HFFc6 (cell line): ENCODE results near the gene CCDC12. TPM values are rescaled to one million over a fixed set of nuclear protein-coding genes. Genes with fewer than 3 reads are reported as not detected.
A peak's percentile ranks its signal among the peaks of the same experiment; 100 is the strongest.

Experiments
- DNase-seq: peaks from one replicate; pipeline ENCODE4 v3.0.0-alpha.2; 2018
- H3K27ac Mint-ChIP-seq: 2 replicates; pipeline ENCODE4 v1.8.0; 2020; ENCODE audit warnings: mild to moderate bottlenecking, mixed read lengths
- H3K27me3 Mint-ChIP-seq: 2 replicates; pipeline ENCODE4 v1.8.0; 2021; ENCODE audit warnings: mild to moderate bottlenecking, moderate library complexity, mixed read lengths; ENCODE audit not compliant: insufficient read depth
- H3K36me3 Mint-ChIP-seq: 2 replicates; pipeline ENCODE4 v1.8.0; 2021; ENCODE audit warnings: low read depth, mixed read lengths
- H3K4me1 Mint-ChIP-seq: 2 replicates; pipeline ENCODE4 v1.8.0; 2020; ENCODE audit warnings: low read depth, mixed read lengths
- H3K4me3 Mint-ChIP-seq: 2 replicates; pipeline ENCODE4 v1.8.0; 2020; ENCODE audit warnings: mild to moderate bottlenecking, moderate library complexity, mixed read lengths
- H3K9me3 Mint-ChIP-seq: 2 replicates; pipeline ENCODE4 v1.8.0; 2020; ENCODE audit warnings: mild to moderate bottlenecking, mixed read lengths
- CTCF ChIP-seq: fragments of 200-600 bp; sonication (generic); IDR thresholded peaks from 2 replicates; pipeline ENCODE4 v1.5.0; 2021; ENCODE audit warnings: antibody characterized with exemption, mild to moderate bottlenecking
- total RNA-seq, 6 experiments: library from RNA; stranded (reverse); fragmentation: NEBNext Ultra II Directional; extraction: Animal tissue kit (Norgen Biotek cat#: 25700); gene quantifications; 2 replicates in 1 of 6; 3 replicates in 5 of 6; pipeline ENCODE4 v1.2.3, GENCODE V29; 2021

CCDC12 gene
- total RNA-seq, 6 experiments from 2014 or later = 21.3 to 27.9 (median 27.2) TPM

GRCh38 chr3:46984591-46985459 lies 8.3 kb upstream of the CCDC12 start:
- no peaks in the 10 kb centered on the region for H3K4me1 Mint-ChIP-seq
- H3K4me3 Mint-ChIP-seq = no peak overlapping the region
- no peak overlapping the region for H3K27ac Mint-ChIP-seq
- no peak for DNase-seq
- peaks cover 2% of the 10 kb centered on the region for H3K27me3 Mint-ChIP-seq
- no peaks in the 10 kb centered on the region for H3K36me3 Mint-ChIP-seq
- H3K9me3 Mint-ChIP-seq = no peaks in the 10 kb centered on the region
- no peak for TF ChIP-seq CTCF

GRCh38 chr3:46982546-46982945 lies 6.0 kb upstream of the CCDC12 start:
- H3K4me3 Mint-ChIP-seq = no peak overlapping the region
- H3K4me1 Mint-ChIP-seq = peaks cover 13% of the 10 kb centered on the region
- no peaks in the 10 kb centered on the region for H3K36me3 Mint-ChIP-seq
- DNase-seq = no peak
- H3K27ac Mint-ChIP-seq = no peak overlapping the region
- no peak for TF ChIP-seq CTCF
- no peaks in the 10 kb centered on the region; the same call in 1 of the 2 replicates for H3K9me3 Mint-ChIP-seq
- no peaks in the 10 kb centered on the region; the same call in 1 of the 2 replicates for H3K27me3 Mint-ChIP-seq

DNA sequence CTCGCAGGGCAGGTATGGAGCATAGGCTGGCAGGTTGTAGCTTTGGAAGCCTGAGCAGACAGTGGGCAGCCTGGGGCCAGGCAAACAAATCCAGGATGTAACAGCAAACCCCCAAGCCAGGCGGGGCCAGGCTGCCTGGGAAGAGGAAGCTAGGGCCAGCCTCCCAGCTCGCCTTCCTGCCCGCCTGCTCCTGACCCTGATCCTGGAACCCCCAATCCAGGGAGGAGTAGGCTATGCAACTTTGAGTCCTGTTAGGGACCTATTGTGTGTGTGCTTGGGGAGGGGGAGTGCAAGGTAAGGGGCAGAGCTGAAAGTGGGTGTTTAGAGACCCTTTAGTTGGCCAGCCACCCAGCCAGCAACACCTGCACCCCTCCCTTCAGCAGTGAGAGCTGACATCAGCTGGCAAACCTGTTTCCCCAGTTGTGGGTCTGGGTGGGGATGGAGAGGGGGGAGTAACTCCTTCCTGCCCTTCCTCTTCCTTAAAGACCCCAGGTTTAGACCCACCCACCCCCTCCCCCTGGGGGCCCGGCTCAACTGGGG lies 5.5 kb upstream of the CCDC12 start:
- Mint-ChIP-seq H3K4me1 (peaks cover 18% of the 10 kb centered on the region), H3K27ac (no peak overlapping the region), H3K4me3 (no peak overlapping the region), H3K27me3 (no peaks in the 10 kb centered on the region; the same call in 1 of the 2 replicates), H3K9me3 (no peaks in the 10 kb centered on the region; the same call in 1 of the 2 replicates), H3K36me3 (no peaks in the 10 kb centered on the region)
- no peak for DNase-seq
- no peak for TF ChIP-seq CTCF

DNA sequence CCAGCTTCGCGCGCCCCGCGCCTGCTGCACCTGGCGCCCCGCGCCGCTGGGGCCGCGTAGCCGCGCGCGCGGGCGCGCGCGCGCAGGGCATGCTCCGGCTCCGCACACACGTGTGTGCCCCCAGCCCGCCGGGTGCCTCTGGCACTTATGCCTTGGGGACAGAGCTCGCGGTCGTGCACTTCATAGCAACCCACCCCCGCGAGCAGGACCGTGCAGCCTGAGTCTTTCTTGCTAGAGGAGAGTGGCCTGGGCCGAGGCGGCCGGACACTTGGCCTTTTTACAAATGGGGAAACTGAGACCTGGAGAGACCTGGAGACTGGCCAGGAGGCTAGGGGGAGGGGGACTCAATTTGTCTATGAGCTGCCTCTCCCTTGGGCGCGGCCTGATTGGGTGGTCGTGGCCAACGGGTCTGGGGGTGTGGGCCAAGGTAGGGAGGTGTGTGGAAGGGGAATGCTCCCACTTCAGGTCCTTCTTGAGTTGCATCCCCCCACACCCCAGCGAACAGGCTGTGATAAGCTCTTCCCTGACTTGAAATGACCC lies 3.5 kb upstream of the CCDC12 start:
- no peak overlapping the region for H3K27ac Mint-ChIP-seq
- peaks cover 5% of the 10 kb centered on the region for H3K27me3 Mint-ChIP-seq
- DNase-seq = no peak

More for the DNA sequence above, 3.5 kb upstream of the CCDC12 start:
- peaks cover 20% of the 10 kb centered on the region for H3K4me1 Mint-ChIP-seq
- no peaks in the 10 kb centered on the region; the same call in 1 of the 2 replicates for H3K9me3 Mint-ChIP-seq
- peaks cover 5% of the 10 kb centered on the region; the same call in 1 of the 2 replicates for H3K36me3 Mint-ChIP-seq
- TF ChIP-seq CTCF = no peak
- peak overlapping the region; percentile 81 for H3K4me3 Mint-ChIP-seq
